GM21423 (cell line): Measurements from ENCODE around the gene CHCT1.
"Not testable (repeated sequence)": the region's sequence is repeated elsewhere in the genome, so short reads cannot be mapped to it uniquely, and the experiment has no call there.

Experiments
- ATAC-seq: cut with Tn5 transposase; IDR thresholded peaks from one replicate; pipeline ENCODE4 v1.9.1; 2021; ENCODE audit warnings: mild to moderate bottlenecking, moderate library complexity; ENCODE audit not compliant: unreplicated experiment

Gene CHCT1

GRCh38 chr17:60422162-60422665 is at the start of gene CHCT1:
TSS of gene CHCT1 (plus strand) at chr17:60422489. CDS start at chr17:60422593, 104 bp downstream.
- ATAC-seq = no peak

- no peak for ATAC-seq
Measured at GRCh38 chr17:60372790-60373483, 49.4 kb upstream of the CHCT1 start.

DNA sequence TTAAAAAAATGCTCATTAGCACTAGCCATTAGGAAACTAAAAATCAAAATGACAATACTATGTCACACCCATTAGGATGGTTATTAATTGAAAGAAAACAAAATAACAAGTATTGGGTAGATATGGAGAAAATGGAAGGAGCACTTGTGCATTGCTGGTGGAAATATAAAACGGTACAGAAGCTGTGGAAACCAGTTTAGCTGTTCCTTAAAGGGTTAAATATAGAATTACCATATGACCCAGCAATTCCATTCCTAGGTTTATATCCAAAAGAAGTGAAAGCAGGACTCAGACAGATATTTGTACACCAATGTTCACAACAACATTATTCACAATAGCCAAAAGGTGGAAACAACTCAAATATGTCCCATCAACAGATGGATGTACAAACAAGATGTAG is 44.1 kb upstream of the CHCT1 start:
- ATAC-seq = not testable (repeated sequence)

- ATAC-seq = not testable (repeated sequence)
Measured at GRCh38 chr17:60379461-60379860, 42.8 kb upstream of the CHCT1 start.

GRCh38 chr17:60381958-60382357 is 40.3 kb upstream of the CHCT1 start:
- no peak for ATAC-seq

- ATAC-seq = no peak
Measured at GRCh38 chr17:60383379-60383778, 38.9 kb upstream of the CHCT1 start.

GRCh38 chr17:60384921-60385320 is 37.4 kb upstream of the CHCT1 start:
- not testable (repeated sequence) for ATAC-seq

DNA sequence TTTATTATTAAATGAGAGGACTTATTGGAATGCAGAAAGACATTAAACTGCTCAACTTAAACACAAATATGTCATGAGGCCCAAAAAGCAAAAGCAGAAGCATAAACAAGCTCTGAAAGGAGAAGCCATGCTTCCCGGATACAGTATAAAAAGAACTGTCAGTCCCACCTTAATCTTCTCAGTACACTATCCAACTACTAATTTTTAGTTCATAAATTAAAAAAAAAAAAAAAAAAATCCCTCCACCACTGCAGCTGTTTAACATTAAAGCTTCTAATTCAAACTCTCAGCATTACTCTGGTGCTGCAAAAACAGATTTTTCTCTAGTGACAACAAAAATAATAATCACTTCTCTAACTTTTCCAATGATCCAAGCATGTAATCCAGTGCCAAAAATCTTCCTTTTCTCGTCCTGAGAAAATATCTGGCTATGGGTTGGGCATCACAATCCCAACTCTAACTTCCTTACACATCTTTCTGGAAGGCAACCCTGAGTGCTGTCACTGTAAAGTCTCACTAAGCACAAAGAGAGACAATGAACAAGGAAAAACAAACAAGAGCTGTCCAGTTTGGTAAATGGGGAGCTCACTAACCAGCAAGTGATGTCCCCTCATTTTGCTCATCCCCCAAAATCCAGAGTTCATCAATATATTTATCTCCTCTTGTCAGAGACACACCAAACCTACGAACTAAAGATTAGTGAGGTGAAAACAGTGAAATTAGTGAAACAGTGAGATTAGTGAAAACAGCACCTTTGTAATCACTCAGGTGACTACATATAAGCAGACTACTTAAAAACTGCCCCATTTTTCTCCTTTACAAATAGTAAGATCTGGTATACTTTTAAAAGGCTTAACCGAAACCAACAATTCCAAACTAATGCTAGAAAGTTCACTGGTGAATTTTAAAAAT is 35.9 kb upstream of the CHCT1 start:
- no peak for ATAC-seq

DNA sequence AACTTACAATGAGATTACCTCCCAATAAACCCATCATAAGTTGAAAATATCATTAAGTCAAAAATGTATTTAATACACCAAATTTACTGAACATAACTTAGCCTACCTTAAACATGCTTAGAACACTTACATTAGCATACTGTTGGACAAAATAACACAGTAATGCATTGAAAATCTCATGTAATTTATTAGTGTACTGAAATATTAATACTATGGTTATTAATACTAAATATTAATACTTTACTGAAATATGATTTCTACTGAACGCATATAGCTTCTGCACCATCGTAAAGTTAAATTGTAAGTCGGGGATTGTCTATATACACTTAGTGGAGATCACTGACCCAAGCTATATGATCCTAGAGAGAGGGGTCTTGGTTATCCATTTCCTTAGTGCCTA is 34.6 kb upstream of the CHCT1 start:
- ATAC-seq = no peak

DNA sequence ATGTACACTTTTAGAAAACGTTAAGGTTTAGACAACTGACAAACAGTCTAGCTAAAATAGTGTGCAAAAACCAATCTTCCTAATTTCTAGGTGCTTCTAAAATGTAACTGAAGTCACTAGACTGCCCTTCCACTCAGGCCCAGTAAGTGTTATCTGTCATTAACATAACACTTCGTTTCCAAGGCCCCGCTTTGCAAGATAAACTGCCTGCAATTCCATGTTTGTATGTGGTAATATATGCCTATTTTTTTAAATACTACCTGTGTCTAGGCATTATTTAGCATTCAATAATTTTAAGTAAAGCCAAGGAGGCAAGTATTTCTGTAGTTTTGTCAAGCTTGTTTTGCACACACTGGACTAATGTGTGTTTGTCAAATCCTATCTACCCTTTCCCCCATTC is 33.5 kb upstream of the CHCT1 start:
- ATAC-seq = no peak

DNA sequence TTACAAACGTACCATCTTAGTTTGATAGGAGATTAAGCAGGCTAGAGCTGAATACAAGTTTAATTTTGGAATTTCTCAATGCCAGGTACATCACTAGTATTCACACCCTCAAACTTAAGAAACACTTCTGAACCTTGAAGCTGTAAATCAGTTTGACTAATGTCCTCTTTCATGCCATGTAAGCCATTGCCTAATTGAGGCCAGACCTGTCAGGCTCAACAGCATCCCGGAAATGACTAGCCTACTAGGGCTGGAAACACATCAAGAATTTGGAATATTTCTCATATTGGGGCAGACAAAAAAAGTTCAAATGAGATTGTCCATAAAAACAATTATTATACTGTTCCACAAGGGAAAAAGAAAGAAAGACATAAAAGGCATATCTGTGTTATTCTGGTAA is 32.1 kb upstream of the CHCT1 start:
- ATAC-seq = no peak

DNA sequence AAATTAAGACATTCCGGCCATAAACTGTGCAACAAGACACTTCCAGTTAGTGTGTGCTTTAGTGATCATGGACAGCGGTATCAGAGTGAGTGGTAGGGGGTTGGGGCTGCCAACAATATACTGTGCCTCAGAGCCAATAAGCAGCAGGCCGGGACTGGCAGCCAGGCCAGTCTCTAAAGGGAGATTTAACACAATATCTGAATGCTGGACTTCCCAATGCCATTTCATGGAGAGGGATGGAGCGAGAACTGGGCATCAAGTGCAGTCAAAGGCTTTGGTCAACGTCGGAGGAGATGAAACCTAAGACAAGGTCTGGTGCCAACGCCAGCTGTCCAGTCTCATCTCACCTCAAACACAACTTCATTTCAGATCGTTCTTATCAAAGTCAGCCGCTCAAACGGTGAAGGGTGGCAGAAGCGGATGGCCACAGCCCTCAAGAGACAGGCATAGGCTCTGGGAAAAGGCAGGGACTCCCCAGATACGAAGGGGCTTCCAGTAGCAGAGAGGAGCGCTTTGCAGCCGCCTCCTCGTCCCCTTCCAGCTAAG is 31.3 kb upstream of the CHCT1 start:
- no peak for ATAC-seq

GRCh38 chr17:60391471-60392041 is 30.7 kb upstream of the CHCT1 start:
- ATAC-seq = peak; percentile 24

DNA sequence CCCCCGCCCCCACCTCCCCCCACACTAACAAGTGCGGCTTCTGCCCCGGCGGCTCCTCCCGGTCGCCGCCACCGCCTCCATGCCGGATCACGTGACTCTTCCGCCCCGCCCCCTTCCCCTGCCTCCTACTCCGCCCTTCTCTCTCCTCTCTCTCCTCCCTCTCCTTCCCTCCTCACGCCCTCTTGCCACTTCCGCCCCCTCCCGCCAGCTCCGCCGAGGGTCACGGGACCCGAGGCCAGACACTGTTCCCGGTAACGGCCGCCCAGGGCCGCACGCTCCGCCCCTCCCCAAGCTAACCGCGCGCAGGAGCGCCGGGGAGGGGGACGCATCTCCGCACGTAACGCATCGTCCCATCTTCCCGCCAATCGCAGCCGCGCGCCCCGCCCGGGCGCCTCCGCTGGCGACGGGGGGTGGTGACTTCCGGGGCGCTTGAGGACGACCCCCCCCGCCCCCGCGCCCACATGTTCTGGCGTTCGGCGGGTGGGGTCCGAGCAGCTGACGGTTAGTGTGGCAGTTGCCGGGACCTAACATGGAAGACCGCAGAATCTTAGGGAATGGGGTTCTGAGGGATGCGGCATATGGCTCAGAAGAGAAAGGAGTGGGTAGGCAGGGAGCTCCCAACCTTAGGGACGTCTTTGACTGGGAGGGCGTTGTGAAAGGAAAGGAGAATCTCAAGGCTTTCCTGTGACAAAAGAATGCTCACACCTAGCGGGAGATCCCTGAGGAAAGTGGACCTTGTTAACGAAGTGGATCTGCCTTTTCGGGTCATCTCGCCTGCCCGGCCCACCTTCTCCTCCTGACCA is 30.0 kb upstream of the CHCT1 start, which contains the start of gene USP32:
USP32 (minus strand) TSS at position 92 of the 803 bp plus-strand sequence. CDS start 194 bp downstream, outside the sequence.
- ATAC-seq = peak; percentile 83

GRCh38 chr17:60392845-60393702 is 29.2 kb upstream of the CHCT1 start:
- no peak for ATAC-seq

- ATAC-seq = no peak
Measured at GRCh38 chr17:60393840-60394723, 28.2 kb upstream of the CHCT1 start.

GRCh38 chr17:60395508-60396065 is 26.7 kb upstream of the CHCT1 start:
- no peak for ATAC-seq

- ATAC-seq = no peak
Measured at GRCh38 chr17:60396412-60396811, 25.9 kb upstream of the CHCT1 start.
